GM23338 (cell line): Measurements from ENCODE around the gene WDR27. TPM values are rescaled to one million over a fixed set of nuclear protein-coding genes. Genes with fewer than 3 reads are reported as not detected.

Source experiments
- ATAC-seq: fragments of 200-7000 bp; cut with Tn5 transposase; 3 replicates; pipeline ENCODE4 v1.9.1; 2020
- DNase-seq: peaks from one replicate; pipeline ENCODE4 v3.0.0-alpha.2; 2015; ENCODE audit warnings: low spot score
- H2AFZ ChIP-seq: fragments of 200-600 bp; sonication (generic); 2 replicates; pipeline ENCODE4 v1.8.0; 2016; ENCODE audit warnings: antibody characterized with exemption, mild to moderate bottlenecking, moderate library complexity
- H3F3A ChIP-seq: fragments of 200-600 bp; sonication (generic); replicated peaks from 2 replicates; pipeline ENCODE4 v1.8.0; 2017; ENCODE audit warnings: antibody characterized with exemption, mixed run types, low read depth
- H3K27ac ChIP-seq: fragments of 200-600 bp; sonication (generic); 2 replicates; pipeline ENCODE4 v1.6.1; 2016; ENCODE audit warnings: low read depth
- H3K27me3 ChIP-seq: fragments of 200-600 bp; sonication (generic); 2 replicates; pipeline ENCODE4 v1.8.0; 2016; ENCODE audit warnings: mild to moderate bottlenecking, mixed run types, moderate library complexity; ENCODE audit not compliant: insufficient read depth
- H3K36me3 ChIP-seq: fragments of 200-600 bp; sonication (generic); 2 replicates; pipeline ENCODE4 v1.8.0; 2016; ENCODE audit warnings: mild to moderate bottlenecking; ENCODE audit not compliant: insufficient read depth
- H3K4me1 ChIP-seq: fragments of 200-600 bp; sonication (generic); 2 replicates; pipeline ENCODE4 v1.8.0; 2016; ENCODE audit warnings: mild to moderate bottlenecking, moderate library complexity; ENCODE audit not compliant: insufficient read depth
- H3K4me2 ChIP-seq: fragments of 200-600 bp; sonication (generic); 2 replicates; pipeline ENCODE4 v1.7.1; 2017; ENCODE audit warnings: mixed run types
- H3K4me3 ChIP-seq: fragments of 200-600 bp; sonication (generic); 2 replicates; pipeline ENCODE4 v1.6.1; 2016; ENCODE audit warnings: mixed run types
- H3K79me2 ChIP-seq: fragments of 200-600 bp; sonication (generic); replicated peaks from 2 replicates; pipeline ENCODE4 v1.8.0; 2017; ENCODE audit warnings: mild to moderate bottlenecking; ENCODE audit not compliant: insufficient read depth
- H3K9me2 ChIP-seq: fragments of 200-600 bp; sonication (generic); 2 replicates; pipeline ENCODE4 v1.8.0; 2017; ENCODE audit not compliant: insufficient read depth
- H4K20me1 ChIP-seq: fragments of 200-600 bp; sonication (generic); replicated peaks from 2 replicates; pipeline ENCODE4 v1.8.0; 2017; ENCODE audit warnings: mild to moderate bottlenecking; ENCODE audit not compliant: insufficient read depth
- H3K27ac Mint-ChIP-seq: 2 replicates; pipeline ENCODE4 v1.8.0; 2020; ENCODE audit warnings: inconsistent platforms, mild to moderate bottlenecking, moderate library complexity, mixed read lengths
- H3K27me3 Mint-ChIP-seq: 3 replicates; pipeline ENCODE4 v1.8.0; 2022; ENCODE audit warnings: low read depth, mild to moderate bottlenecking, moderate library complexity, mixed read lengths, inconsistent platforms; ENCODE audit not compliant: insufficient read depth, poor library complexity
- H3K36me3 Mint-ChIP-seq: 3 replicates; pipeline ENCODE4 v1.8.0; 2021; ENCODE audit warnings: low read depth, mild to moderate bottlenecking, inconsistent platforms, moderate library complexity, mixed read lengths
- H3K4me1 Mint-ChIP-seq: 3 replicates; pipeline ENCODE4 v1.8.0; 2020; ENCODE audit warnings: mild to moderate bottlenecking, inconsistent platforms, mixed read lengths
- H3K4me3 Mint-ChIP-seq: 3 replicates; pipeline ENCODE4 v1.8.0; 2021; ENCODE audit warnings: moderate library complexity, mild to moderate bottlenecking, inconsistent platforms, mixed read lengths
- H3K9me3 Mint-ChIP-seq: 3 replicates; pipeline ENCODE4 v1.8.0; 2020; ENCODE audit warnings: moderate library complexity, mild to moderate bottlenecking, inconsistent platforms, mixed read lengths
- CREB1 ChIP-seq: fragments of 250-450 bp; sonication (Bioruptor Pico); IDR thresholded peaks from 2 replicates; pipeline ENCODE4 v1.5.0; 2020; ENCODE audit warnings: low read depth, mild to moderate bottlenecking, moderate library complexity
- ETS1 ChIP-seq: IDR thresholded peaks from 2 replicates; pipeline ENCODE4 v1.6.1; 2016; ENCODE audit warnings: antibody characterized with exemption
- EZH2 ChIP-seq: fragments of 200-600 bp; sonication (generic); IDR thresholded peaks from one replicate; pipeline ENCODE4 v1.8.0; 2017; ENCODE audit warnings: antibody characterized with exemption, mild to moderate bottlenecking, low read depth; ENCODE audit not compliant: unreplicated experiment
- EZH2phosphoT487 ChIP-seq: fragments of 200-600 bp; sonication (generic); IDR thresholded peaks from one replicate; pipeline ENCODE4 v1.8.1; 2018; ENCODE audit warnings: antibody characterized with exemption; ENCODE audit not compliant: unreplicated experiment
- JUNB ChIP-seq: IDR thresholded peaks from one replicate; pipeline ENCODE4 v1.6.1; 2016; ENCODE audit warnings: antibody characterized with exemption; ENCODE audit not compliant: unreplicated experiment
- NANOG ChIP-seq: IDR thresholded peaks from 2 replicates; pipeline ENCODE4 v1.6.1; 2016; ENCODE audit warnings: antibody characterized with exemption, borderline replicate concordance
- POLR2AphosphoS5 ChIP-seq: IDR thresholded peaks from 2 replicates; pipeline ENCODE4 v1.6.1; 2016; ENCODE audit warnings: antibody characterized with exemption, low read depth
- STAT1 ChIP-seq: IDR thresholded peaks from one replicate; pipeline ENCODE4 v1.6.1; 2016; ENCODE audit warnings: antibody characterized with exemption; ENCODE audit not compliant: unreplicated experiment
- ZNF114 ChIP-seq: fragments of 250-450 bp; sonication (Bioruptor Pico); IDR thresholded peaks from 2 replicates; pipeline ENCODE4 v1.5.0; 2020; ENCODE audit warnings: mild to moderate bottlenecking, moderate library complexity
- ZNF331 ChIP-seq: fragments of 250-450 bp; sonication (Bioruptor Pico); IDR thresholded peaks from 2 replicates; pipeline ENCODE4 v1.5.0; 2020; ENCODE audit warnings: low read depth, mild to moderate bottlenecking, moderate library complexity
- ZNF462 ChIP-seq: fragments of 250-450 bp; sonication (Bioruptor Pico); IDR thresholded peaks from 2 replicates; pipeline ENCODE4 v1.5.0; 2020; ENCODE audit warnings: mild to moderate bottlenecking, moderate library complexity
- polyA plus RNA-seq: library from polyadenylated mRNA; unstranded; fragments of >200 nt; fragmentation: Nextera tagmentation; extraction: Ambion mirVana; gene quantifications from 2 replicates; pipeline ENCODE4 v1.2.1, GENCODE V29; 2016
- total RNA-seq: library from RNA; depleted of rRNA; stranded (reverse); fragments of >200 nt; shearing (Covaris generic); gene quantifications from 2 replicates; pipeline ENCODE4 v1.2.3, GENCODE V29; 2014
- TF ChIP-seq, protein P1 (sequence below): IDR thresholded peaks from one replicate; pipeline ENCODE4 v1.6.1; 2018; ENCODE audit warnings: antibody characterized with exemption; ENCODE audit not compliant: unreplicated experiment

Gene WDR27
- total and polyA plus RNA-seq, 2 experiments from 2014 or later, result 55.3 to 80.4 TPM

DNA sequence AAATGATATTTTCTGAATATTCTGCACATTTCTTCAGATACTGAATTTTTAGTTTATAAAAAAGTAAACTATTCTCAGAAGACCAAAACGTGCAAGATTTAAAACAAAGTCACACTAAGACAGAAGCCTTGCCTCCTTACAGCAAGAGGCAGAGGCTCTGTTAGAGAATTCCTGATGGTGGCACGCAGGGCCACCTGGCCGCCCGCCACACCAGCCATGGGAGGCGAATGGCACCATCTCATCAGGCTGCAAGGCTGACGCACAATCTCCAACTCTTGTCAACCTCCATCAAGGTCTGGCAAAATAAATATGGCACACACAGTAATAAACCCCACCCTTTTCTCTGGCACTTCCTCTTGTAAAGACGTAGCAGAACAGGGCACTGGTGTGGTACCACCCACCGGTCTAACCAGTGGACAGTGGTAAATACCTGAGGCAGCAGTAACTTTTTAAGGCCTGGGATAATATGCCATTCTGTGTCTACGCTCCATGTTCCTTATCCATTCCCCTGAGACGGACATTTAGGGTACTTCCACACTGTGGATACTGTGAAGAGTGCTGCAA, 111.4 kb downstream of the WDR27 start:
- TF ChIP-seq ZNF114, result no peak
- no peak for TF ChIP-seq EZH2
- no peak for TF ChIP-seq ZNF462
- no peak for TF ChIP-seq JUNB
- TF ChIP-seq CREB1 (CRISPR knock-in tag), result no peak
- no peak for TF ChIP-seq STAT1
- TF ChIP-seq POLR2AphosphoS5, result no peak
- TF ChIP-seq, protein P1, sequence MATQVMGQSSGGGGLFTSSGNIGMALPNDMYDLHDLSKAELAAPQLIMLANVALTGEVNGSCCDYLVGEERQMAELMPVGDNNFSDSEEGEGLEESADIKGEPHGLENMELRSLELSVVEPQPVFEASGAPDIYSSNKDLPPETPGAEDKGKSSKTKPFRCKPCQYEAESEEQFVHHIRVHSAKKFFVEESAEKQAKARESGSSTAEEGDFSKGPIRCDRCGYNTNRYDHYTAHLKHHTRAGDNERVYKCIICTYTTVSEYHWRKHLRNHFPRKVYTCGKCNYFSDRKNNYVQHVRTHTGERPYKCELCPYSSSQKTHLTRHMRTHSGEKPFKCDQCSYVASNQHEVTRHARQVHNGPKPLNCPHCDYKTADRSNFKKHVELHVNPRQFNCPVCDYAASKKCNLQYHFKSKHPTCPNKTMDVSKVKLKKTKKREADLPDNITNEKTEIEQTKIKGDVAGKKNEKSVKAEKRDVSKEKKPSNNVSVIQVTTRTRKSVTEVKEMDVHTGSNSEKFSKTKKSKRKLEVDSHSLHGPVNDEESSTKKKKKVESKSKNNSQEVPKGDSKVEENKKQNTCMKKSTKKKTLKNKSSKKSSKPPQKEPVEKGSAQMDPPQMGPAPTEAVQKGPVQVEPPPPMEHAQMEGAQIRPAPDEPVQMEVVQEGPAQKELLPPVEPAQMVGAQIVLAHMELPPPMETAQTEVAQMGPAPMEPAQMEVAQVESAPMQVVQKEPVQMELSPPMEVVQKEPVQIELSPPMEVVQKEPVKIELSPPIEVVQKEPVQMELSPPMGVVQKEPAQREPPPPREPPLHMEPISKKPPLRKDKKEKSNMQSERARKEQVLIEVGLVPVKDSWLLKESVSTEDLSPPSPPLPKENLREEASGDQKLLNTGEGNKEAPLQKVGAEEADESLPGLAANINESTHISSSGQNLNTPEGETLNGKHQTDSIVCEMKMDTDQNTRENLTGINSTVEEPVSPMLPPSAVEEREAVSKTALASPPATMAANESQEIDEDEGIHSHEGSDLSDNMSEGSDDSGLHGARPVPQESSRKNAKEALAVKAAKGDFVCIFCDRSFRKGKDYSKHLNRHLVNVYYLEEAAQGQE, result no peak
- TF ChIP-seq EZH2phosphoT487, result no peak
- no peak for TF ChIP-seq ETS1
- TF ChIP-seq NANOG, result no peak
- TF ChIP-seq ZNF331 (CRISPR knock-in tag), result no peak
- no peaks in the 10 kb centered on the region for H3K79me2 ChIP-seq
- Mint-ChIP-seq H3K9me3 (no peaks in the 10 kb centered on the region), H3K4me1 (no peaks in the 10 kb centered on the region), H3K4me3 (no peak overlapping the region), H3K27ac (no peak overlapping the region), H3K27me3 (peaks cover 2% of the 10 kb centered on the region), H3K36me3 (peaks cover 16% of the 10 kb centered on the region; the same call in 2 of the 3 replicates)
- peaks cover 9% of the 10 kb centered on the region; the same call in 1 of the 2 replicates for H3K9me2 ChIP-seq
- no peaks in the 10 kb centered on the region for H3K36me3 ChIP-seq
- no peak for ATAC-seq
- no peaks in the 10 kb centered on the region for H3K27me3 ChIP-seq
- no peak overlapping the region for H3K27ac ChIP-seq
- no peaks in the 10 kb centered on the region for H3F3A ChIP-seq
- no peak for DNase-seq
- no peaks in the 10 kb centered on the region for H3K4me1 ChIP-seq
- H2AFZ ChIP-seq, result no peak overlapping the region
- no peak overlapping the region for H3K4me2 ChIP-seq
- no peaks in the 10 kb centered on the region; the same call in 1 of the 2 replicates for H4K20me1 ChIP-seq
- no peak overlapping the region for H3K4me3 ChIP-seq
